A549 (cell line): Measurements from ENCODE around the gene FHL1. TPM values are rescaled to one million over a fixed set of nuclear protein-coding genes. Genes with fewer than 3 reads are reported as not detected.
A peak's percentile ranks its signal among the peaks of the same experiment; 100 is the strongest.

ENCODE experiments used
- ATAC-seq, 2 experiments: fragments of 200-7000 bp in 1 of 2; fragments of >200 bp in 1 of 2; cut with Nextera tagmentation in 1 of 2; cut with Tn5 transposase in 1 of 2; 3 replicates each; pipeline versions ENCODE4 v1.8.0 to v1.9.1; 2018 to 2020; ENCODE audit warnings: mild to moderate bottlenecking in 1 of 2, moderate library complexity in 1 of 2
- CTCF ChIA-PET: fragments of 300-600 bp; sonication (Branson Sonifier 250); formaldehyde crosslinking; extraction: SDS; loops from one replicate; lab custom pipeline; 2021; ENCODE audit warnings: antibody characterized with exemption, inconsistent platforms; lab: Yijun Ruan, JAX
- POLR2A ChIA-PET: fragments of 350-600 bp; formaldehyde crosslinking; extraction: SDS; loops from one replicate; lab custom pipeline; 2021; ENCODE audit warnings: antibody characterized with exemption, inconsistent platforms; lab: Yijun Ruan, JAX
- DNase-seq, 2 experiments: peaks; one replicate each; pipeline versions ENCODE4 v3.0.0 to v3.0.0-alpha.2; 2011 to 2016; ENCODE audit warnings: low read depth in 1 of 2, low spot score in 1 of 2
- FAIRE-seq: peaks from 2 replicates; lab custom pipeline; 2011; peaks lifted over from hg19 to GRCh38; lab: Jason Lieb, UNC
- H3K27ac ChIP-seq, 2 experiments: fragments of >200 bp; sonication (Bioruptor Twin); formaldehyde crosslinking; 3 replicates each; pipeline ENCODE4 v1.5.1; 2016 to 2017
- H3K4me1 ChIP-seq: fragments of >200 bp; sonication (Bioruptor Twin); formaldehyde crosslinking; 3 replicates; pipeline ENCODE4 v1.6.1; 2016
- H3K4me2 ChIP-seq: fragments of >200 bp; sonication (Bioruptor Twin); formaldehyde crosslinking; 3 replicates; pipeline ENCODE4 v1.6.1; 2016
- H3K4me3 ChIP-seq: fragments of >200 bp; sonication (Bioruptor Twin); formaldehyde crosslinking; 3 replicates; pipeline ENCODE4 v1.5.1; 2016
- H3K9me3 ChIP-seq: fragments of >200 bp; sonication (Bioruptor Twin); formaldehyde crosslinking; 3 replicates; pipeline ENCODE4 v1.6.1; 2016
- BHLHE40 ChIP-seq: IDR thresholded peaks from 2 replicates; pipeline ENCODE4 v1.6.1; 2012; ENCODE audit warnings: low read depth, low read length, inconsistent platforms
- CBX2 ChIP-seq: fragments of 200-600 bp; sonication (generic); IDR thresholded peaks from 2 replicates; pipeline ENCODE4 v1.6.1; 2016; ENCODE audit warnings: low read depth, mild to moderate bottlenecking, borderline replicate concordance
- CBX8 ChIP-seq: fragments of 200-600 bp; sonication (generic); IDR thresholded peaks from 2 replicates; pipeline ENCODE4 v1.6.1; 2016
- CHD4 ChIP-seq: fragments of 200-600 bp; sonication (generic); IDR thresholded peaks from 2 replicates; pipeline ENCODE4 v1.6.1; 2016; ENCODE audit warnings: antibody characterized with exemption, mild to moderate bottlenecking, borderline replicate concordance
- CTCF ChIP-seq: fragments of >200 bp; sonication (Bioruptor Twin); formaldehyde crosslinking; IDR thresholded peaks from 3 replicates; pipeline ENCODE4 v1.5.1; 2016
- EHMT2 ChIP-seq: fragments of 200-600 bp; sonication (generic); IDR thresholded peaks from 2 replicates; pipeline ENCODE4 v1.6.1; 2016; ENCODE audit warnings: antibody characterized with exemption, low read depth, mild to moderate bottlenecking, moderate library complexity
- EP300 ChIP-seq, 2 experiments: fragments of >200 bp; sonication (Bioruptor Twin); formaldehyde crosslinking; IDR thresholded peaks; 2 replicates in 1 of 2; 3 replicates in 1 of 2; pipeline ENCODE4 v1.6.1; 2016 to 2017
- ESRRA ChIP-seq: fragments of 150-350 bp; IDR thresholded peaks from 2 replicates; pipeline ENCODE4 v1.6.1; 2014; ENCODE audit warnings: mild to moderate bottlenecking, low read length, borderline replicate concordance
- FOSL2 ChIP-seq, 2 experiments: fragments of 450-650 bp in 1 of 2; fragments of >200 bp in 1 of 2; sonication (Bioruptor Twin) in 1 of 2; formaldehyde crosslinking; IDR thresholded peaks; 2 replicates each; pipeline versions ENCODE4 v1.5.0 to v1.6.1; 2016 to 2020; ENCODE audit warnings: mild to moderate bottlenecking in 1 of 2, moderate library complexity in 1 of 2
- FOXS1 ChIP-seq: fragments of 250-450 bp; sonication (Bioruptor Pico); IDR thresholded peaks from 2 replicates; pipeline ENCODE4 v1.5.0; 2020; ENCODE audit warnings: mild to moderate bottlenecking, moderate library complexity
- GATA3 ChIP-seq: IDR thresholded peaks from 2 replicates; pipeline ENCODE4 v1.6.1; 2012; ENCODE audit warnings: borderline replicate concordance
- HOXB5 ChIP-seq: fragments of 250-450 bp; sonication (Bioruptor Pico); IDR thresholded peaks from 2 replicates; pipeline ENCODE4 v1.5.0; 2020; ENCODE audit warnings: mild to moderate bottlenecking, moderate library complexity
- JUN ChIP-seq, 2 experiments: fragments of >200 bp; sonication (Bioruptor Twin); formaldehyde crosslinking; IDR thresholded peaks; 2 replicates in 1 of 2; 3 replicates in 1 of 2; pipeline ENCODE4 v1.6.1; 2016 to 2017
- KDM1A ChIP-seq: fragments of 200-600 bp; sonication (generic); IDR thresholded peaks from 2 replicates; pipeline ENCODE4 v1.6.1; 2016; ENCODE audit warnings: low read depth, mild to moderate bottlenecking
- MAFK ChIP-seq: fragments of 450-650 bp; IDR thresholded peaks from 2 replicates; pipeline ENCODE4 v1.6.1; 2014; ENCODE audit not compliant: partially characterized antibody
- MAX ChIP-seq: IDR thresholded peaks from 2 replicates; pipeline ENCODE4 v1.6.1; 2012
- MYC ChIP-seq: IDR thresholded peaks from 2 replicates; pipeline ENCODE4 v1.6.1; 2012; ENCODE audit warnings: mild to moderate bottlenecking, inconsistent platforms, low read length, improper control_type of control experiment, borderline replicate concordance
- NPAS2 ChIP-seq: fragments of 250-450 bp; sonication (Bioruptor Pico); IDR thresholded peaks from 2 replicates; pipeline ENCODE4 v1.8.0; 2022; ENCODE audit warnings: mild to moderate bottlenecking, moderate library complexity, borderline replicate concordance
- POLR2AphosphoS2 ChIP-seq: conservative IDR thresholded peaks from 2 replicates; pipeline ENCODE4 v1.6.1; 2012; ENCODE audit warnings: low read length, improper control_type of control experiment, inconsistent platforms
- RARB ChIP-seq: fragments of 250-450 bp; sonication (Bioruptor Pico); IDR thresholded peaks from 2 replicates; pipeline ENCODE4 v1.8.0; 2021; ENCODE audit warnings: mild to moderate bottlenecking, moderate library complexity
- RCOR1 ChIP-seq: fragments of 150-350 bp; IDR thresholded peaks from 2 replicates; pipeline ENCODE4 v1.6.1; 2014; ENCODE audit warnings: antibody characterized with exemption, low read length, low read depth
- RFX5 ChIP-seq: fragments of 450-650 bp; IDR thresholded peaks from 2 replicates; pipeline ENCODE4 v1.7.1; 2014; ENCODE audit warnings: antibody characterized with exemption, mild to moderate bottlenecking, moderate library complexity
- RNF2 ChIP-seq: fragments of 200-600 bp; sonication (generic); IDR thresholded peaks from 2 replicates; pipeline ENCODE4 v1.6.1; 2016; ENCODE audit warnings: low read depth, mild to moderate bottlenecking, antibody characterized with exemption, moderate library complexity, borderline replicate concordance
- SMC3 ChIP-seq: fragments of >200 bp; sonication (Bioruptor Twin); formaldehyde crosslinking; IDR thresholded peaks from 3 replicates; pipeline ENCODE4 v1.6.1; 2018; ENCODE audit warnings: inconsistent platforms
- ZC3H11A ChIP-seq: fragments of 450-650 bp; IDR thresholded peaks from 2 replicates; pipeline ENCODE4 v1.6.1; 2014; ENCODE audit warnings: antibody characterized with exemption, mild to moderate bottlenecking
- ZFP36 ChIP-seq: fragments of 450-650 bp; IDR thresholded peaks from 2 replicates; pipeline ENCODE4 v1.6.1; 2014; ENCODE audit warnings: borderline replicate concordance; ENCODE audit not compliant: partially characterized antibody
- ZNF302 ChIP-seq: fragments of 250-450 bp; sonication (Bioruptor Pico); IDR thresholded peaks from 2 replicates; pipeline ENCODE4 v1.9.0; 2021; ENCODE audit warnings: inconsistent platforms, mild to moderate bottlenecking, moderate library complexity
- WGBS: methylation state at CpG from one replicate; pipeline ENCODE4 v1.1.6; 2017; ENCODE audit errors: missing lambda C conversion rate; 5-methylcytosine and 5-hydroxymethylcytosine counted together
- polyA plus RNA-seq, 4 experiments: library from polyadenylated mRNA; depleted of rRNA in 3 of 4; stranded (reverse); fragments of >200 nt; fragmentation: RNase III in 1 of 4; extraction: RNeasy Plus Mini Kit Qiagen cat#74134 plus additional on column Dnase treatment in 1 of 4; gene quantifications; 2 replicates in 3 of 4; 3 replicates in 1 of 4; pipeline ENCODE4 v1.2.3, GENCODE V29; 2011 to 2017

FHL1 gene
- polyA plus RNA-seq, 2 of the 4 experiments (the other 2 are of a cell fraction): 31.6 to 32.2 TPM

DNA sequence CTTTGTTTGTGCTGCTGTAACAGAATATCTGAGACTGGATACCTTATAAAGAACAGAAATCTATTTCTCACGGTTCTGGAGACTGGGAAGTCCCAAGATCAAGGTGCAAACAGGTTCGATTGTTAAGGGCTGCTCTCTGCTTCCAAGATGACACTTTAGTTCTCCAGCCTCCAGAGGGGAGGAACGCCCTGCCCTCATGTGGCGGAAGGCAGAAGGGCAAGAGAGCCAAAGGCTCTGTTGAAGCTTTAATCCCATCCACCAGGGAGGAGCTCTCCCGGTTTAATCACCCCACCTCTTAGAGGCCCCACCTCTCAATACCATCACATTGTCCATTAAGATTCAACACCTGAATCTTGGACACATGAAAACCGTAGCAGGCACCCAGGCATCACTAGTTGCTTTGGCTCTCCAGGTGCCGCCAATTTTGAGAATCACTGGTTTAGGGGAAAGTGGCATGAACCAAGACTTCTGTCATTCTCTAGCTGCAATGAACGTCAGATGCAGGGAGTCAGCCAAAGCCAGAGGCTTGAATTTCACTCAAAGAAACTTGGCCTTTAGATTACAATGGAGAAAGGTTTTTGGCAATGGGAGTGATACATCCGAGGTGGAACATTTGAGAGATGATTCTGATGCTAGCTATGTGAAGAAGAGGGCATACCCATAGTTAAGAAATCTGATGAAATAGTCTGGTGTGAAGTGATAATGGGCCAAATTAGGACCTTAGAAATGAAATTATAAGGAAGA is 15.7 kb downstream of the FHL1 start (continued):
- no peak for TF ChIP-seq HOXB5 (CRISPR knock-in tag)
- no peak for TF ChIP-seq FOSL2 (IDR thresholded peaks at IDR 0.05)
- no peak for TF ChIP-seq FOSL2 (CRISPR knock-in tag; IDR thresholded peaks at IDR 0.05)
- no peak for TF ChIP-seq BHLHE40
- no peak for TF ChIP-seq RFX5
- no peak for TF ChIP-seq RNF2
- no peak for TF ChIP-seq ZC3H11A
- peak; percentile 62 for TF ChIP-seq CTCF

DNA sequence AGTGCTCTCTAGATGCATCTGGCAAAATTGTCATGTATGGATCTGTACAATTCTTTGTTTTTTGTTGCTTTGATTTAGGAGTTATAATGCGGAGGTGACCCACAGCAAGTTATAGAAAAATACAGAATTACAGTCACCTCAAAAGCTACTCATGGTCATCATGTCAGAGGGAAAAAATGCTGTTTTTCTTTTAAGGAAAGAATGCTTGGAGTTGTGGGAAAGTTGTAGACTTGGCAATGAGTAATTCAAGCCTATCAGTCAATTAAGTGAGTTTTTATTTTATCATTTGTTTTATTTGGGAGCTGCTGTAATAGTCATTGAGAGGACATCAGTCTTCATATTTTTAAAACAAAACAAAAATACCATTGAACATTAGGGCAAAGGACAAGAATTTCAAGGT is 16.4 kb downstream of the FHL1 start:
- 86% methylated on average over 1 of the region's 1 CpG for WGBS
- no peak for DNase-seq
- H3K27ac ChIP-seq: no peak overlapping the region
- no peaks in the 10 kb centered on the region for H3K9me3 ChIP-seq
- FAIRE-seq: peak; percentile 79
- no peak overlapping the region for H3K4me2 ChIP-seq
- H3K4me3 ChIP-seq: no peak overlapping the region
- H3K4me1 ChIP-seq: no peaks in the 10 kb centered on the region
- ChIA-PET POLR2A (no interaction called here), CTCF (interaction anchor here (0.7 to 3.3 kb wide), 26 partner anchors 7 to 533 kb away, joined by 3 to 124 read pairs (median 6); no protein-coding TSS in a partner anchor)
- TF ChIP-seq RCOR1: no peak
- TF ChIP-seq POLR2AphosphoS2: no peak
- TF ChIP-seq MAFK: no peak
- ATAC-seq: no peak

DNA sequence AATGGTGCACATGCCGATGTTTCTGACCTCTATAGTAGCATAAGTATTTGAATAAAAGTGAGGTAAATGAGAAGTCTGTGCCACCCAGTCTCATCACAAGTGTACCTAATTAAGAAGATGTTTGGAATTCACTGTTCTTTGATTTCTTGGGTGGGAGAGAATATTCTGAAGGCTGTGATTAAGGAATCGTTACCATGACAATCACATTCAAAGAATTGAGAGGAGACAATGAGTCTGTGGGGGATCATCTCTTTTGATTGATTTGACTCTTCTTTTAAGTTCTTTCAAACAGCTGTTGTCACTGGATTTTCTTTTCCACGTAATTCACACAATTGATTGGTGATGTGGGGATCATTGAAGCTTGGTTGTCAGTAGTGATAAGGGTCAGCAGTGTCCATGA is 18.1 kb downstream of the FHL1 start:
- CTCF ChIA-PET: interaction anchor here (0.8 to 4.1 kb wide), 5 partner anchors 11 to 137 kb away, joined by 3 to 33 read pairs (median 3); no protein-coding TSS in a partner anchor
- H3K4me2 ChIP-seq: no peak overlapping the region
- 47% methylated on average over 3 of the region's 3 CpGs for WGBS
- no peaks in the 10 kb centered on the region for H3K4me1 ChIP-seq
- no peak overlapping the region for H3K27ac ChIP-seq
- FAIRE-seq: no peak
- TF ChIP-seq MAX (no peak), JUN (IDR thresholded peaks at IDR 0.05) (no peak), KDM1A (no peak), ESRRA (no peak), EHMT2 (no peak), CBX8 (no peak), ZNF302 (no peak), CHD4 (no peak), EP300 (IDR thresholded peaks at IDR 0.05) (no peak), RARB (CRISPR knock-in tag) (no peak), CBX2 (no peak), RCOR1 (no peak), HOXB5 (CRISPR knock-in tag) (no peak), MYC (no peak), NPAS2 (CRISPR knock-in tag) (no peak), SMC3 (no peak), GATA3 (no peak), BHLHE40 (no peak), ZFP36 (no peak), FOXS1 (no peak)
- TF ChIP-seq, all 56 proteins: peak for 0
- H3K9me3 ChIP-seq: no peaks in the 10 kb centered on the region
- no peak for ATAC-seq
- no peak for DNase-seq
- H3K4me3 ChIP-seq: no peak overlapping the region
- POLR2A ChIA-PET: no interaction called here
